ENCODE results near the gene IGSF23.

IGSF23 gene

DNA sequence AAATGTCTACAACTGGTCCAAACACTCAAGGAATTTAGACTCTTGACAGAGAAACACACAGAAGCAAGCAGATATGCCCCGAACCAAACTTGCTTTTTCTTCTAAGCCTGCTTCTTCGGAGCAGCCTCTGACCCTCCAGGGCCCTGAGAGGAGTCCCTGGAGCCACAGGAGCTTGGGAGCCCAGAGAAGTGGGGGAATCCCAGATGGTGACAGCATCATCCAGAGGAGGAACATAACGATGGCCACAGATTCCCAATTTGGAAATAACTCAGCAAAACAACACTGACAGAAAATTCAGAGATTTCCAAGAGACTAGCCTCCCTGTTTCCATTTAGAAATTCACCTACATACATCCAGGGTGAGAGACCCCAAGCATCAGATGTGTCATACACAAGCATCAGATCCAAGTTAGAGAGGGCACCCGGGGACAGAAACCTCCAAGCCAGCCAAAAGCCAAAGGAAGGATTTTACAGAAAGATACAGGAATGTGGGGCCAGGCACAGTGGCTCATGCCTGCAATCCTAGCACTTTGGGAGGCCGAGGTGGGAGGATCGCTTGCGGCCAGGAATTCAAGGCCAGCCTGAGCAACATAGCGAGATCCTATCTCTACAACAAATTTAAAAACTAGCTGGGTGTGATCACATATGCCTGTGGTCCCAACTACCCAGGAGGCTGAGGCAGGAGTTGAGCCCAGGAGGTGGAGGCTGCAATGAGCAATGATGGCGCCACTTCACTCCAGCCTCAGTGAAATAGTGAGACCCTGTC is 28.3 kb downstream of the IGSF23 start:
- DNase-seq (ENCODE audit: low read depth), result no peak

DNA sequence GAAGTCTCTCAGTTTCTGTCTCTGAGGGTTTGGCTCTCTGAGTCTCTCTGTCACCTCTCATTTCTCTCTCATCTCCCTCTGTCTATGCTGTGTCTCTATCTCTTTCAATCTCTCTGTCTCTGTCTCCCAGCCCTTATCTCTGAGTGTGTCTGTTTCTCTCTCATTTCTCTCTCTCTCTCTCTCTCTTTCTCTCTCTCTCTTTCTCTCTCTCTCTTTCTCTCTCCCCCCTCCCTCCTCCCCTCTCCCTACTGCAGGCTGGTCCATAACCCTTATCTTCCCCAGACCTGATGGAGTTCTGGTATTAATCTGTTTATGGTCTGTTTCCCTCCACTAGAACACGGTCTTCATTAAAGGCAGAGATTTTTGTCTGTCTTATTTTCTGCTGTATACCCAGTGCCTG is 29.0 kb downstream of the IGSF23 start:
- no peak for DNase-seq (ENCODE audit: low read depth)

DNA sequence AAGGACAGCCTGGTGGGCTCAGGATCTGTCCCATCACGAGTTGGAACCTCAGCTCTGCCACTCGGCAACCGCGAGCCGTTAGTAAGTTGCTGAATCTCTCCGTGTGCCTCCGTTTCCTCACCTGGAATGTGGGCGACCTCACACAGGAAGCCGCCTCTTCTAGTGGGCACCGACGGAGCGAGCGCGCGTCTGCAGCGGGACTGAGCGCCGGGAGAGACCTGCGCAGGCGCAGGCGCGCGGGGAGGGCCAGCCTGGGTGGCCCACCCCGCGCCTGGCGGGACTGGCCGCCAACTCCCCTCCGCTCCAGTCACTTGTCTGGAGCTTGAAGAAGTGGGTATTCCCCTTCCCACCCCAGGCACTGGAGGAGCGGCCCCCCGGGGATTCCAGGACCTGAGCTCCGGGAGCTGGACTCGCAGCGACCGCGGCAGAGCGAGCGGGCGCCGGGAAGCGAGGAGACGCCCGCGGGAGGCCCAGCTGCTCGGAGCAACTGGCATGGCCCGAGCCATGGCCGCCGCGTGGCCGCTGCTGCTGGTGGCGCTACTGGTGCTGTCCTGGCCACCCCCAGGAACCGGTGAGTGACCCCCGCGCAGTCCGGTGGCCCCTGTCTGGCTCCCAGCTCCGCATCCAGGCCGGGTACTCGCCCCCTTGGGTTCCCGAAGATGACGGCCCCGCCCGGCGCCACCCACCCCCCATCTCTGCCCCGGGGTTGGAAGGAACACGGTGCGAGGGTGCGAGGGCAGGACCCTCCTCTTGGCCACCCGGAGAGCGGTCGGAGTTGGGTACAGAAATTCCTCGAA is 30.4 kb downstream of the IGSF23 start, which contains the start of gene PVR:
TSS of gene PVR (plus strand) at position 306 of the 797 bp plus-strand sequence. CDS start at position 493, 187 bp downstream.
- peak; percentile 72 for DNase-seq (ENCODE audit: low read depth)

DNA sequence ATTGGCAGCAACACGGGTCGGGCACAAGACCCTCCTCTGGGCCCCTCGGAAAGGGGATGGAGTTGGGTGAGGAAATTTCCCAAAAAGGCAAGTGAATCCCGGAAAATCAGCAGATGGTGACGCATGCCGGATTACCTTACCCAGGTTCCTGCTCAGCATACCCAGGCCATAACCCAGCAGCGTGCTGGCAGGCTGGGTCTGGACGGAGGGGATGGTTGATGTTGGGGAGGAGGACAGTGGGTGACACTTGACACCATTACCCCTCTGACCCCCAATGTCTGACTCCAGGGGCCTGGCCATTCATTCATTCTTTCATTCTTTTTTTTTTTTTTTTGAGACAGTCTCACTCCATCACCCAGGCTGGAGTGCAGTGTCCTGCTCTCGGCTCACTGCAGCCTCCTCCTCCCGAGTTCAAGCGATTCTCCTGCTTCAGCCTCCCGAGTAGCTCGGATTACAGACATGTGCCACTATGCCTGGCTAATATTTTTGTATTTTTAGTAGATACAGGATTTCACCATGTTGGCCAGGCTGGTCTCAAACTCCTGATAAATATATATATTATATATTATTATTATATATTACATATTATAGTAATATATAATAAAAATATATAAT is 31.1 kb downstream of the IGSF23 start:
- peak; percentile 33 for DNase-seq (ENCODE audit: low read depth)

DNA sequence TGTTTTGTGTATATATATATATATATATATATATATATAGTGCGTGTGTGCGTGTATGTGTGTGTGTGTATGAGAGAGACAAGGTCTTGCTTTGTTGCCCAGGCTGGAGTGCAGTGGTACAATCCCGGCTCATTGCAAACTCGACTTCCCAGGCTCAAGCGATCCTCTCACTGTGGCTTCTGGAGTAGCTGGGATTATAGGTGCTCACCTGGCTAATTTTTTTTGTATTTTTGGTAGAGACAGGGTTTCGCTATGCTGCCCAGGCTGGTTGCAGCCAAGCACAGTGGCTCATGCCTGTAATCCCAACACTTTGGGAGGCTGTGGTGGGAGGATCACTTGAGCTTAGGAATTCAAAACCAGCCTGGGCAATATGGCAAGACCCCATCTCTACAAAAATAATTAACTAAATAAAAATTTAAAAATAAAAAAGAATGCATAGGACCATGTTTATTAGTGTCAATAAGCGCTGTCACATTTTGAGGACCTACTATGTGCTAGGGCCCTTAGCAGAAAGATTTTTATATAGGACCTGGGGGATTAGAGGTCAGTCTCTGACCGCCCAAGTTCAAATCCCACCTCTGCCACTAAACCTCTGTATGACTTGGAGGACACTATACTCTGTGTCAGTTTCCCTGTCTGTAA is 32.2 kb downstream of the IGSF23 start:
- DNase-seq (ENCODE audit: low read depth), result no peak

DNA sequence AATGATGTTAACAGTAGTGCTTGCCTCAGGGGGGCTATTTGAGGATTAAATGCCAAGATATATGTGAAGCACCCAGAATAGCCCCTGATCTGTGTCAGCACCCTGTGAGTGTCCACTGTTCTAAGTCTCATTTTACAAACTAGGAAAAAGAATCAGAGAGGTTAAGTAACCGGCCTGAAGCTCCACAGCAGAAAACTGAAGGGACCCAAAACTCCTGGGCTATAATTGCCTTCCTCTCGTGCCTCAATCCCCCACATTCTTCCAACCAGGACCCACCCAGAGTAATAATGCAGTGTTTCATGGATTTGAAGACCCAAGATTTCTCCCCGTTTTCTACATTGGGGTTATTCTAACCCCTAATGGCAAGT is 32.7 kb downstream of the IGSF23 start:
- DNase-seq (ENCODE audit: low read depth), result no peak

DNA sequence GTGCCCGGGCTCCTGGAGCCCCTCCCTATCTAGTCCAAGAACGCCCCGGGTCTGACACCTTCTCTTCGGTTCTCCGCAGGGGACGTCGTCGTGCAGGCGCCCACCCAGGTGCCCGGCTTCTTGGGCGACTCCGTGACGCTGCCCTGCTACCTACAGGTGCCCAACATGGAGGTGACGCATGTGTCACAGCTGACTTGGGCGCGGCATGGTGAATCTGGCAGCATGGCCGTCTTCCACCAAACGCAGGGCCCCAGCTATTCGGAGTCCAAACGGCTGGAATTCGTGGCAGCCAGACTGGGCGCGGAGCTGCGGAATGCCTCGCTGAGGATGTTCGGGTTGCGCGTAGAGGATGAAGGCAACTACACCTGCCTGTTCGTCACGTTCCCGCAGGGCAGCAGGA is 33.8 kb downstream of the IGSF23 start:
- DNase-seq (ENCODE audit: low read depth), result no peak

DNA sequence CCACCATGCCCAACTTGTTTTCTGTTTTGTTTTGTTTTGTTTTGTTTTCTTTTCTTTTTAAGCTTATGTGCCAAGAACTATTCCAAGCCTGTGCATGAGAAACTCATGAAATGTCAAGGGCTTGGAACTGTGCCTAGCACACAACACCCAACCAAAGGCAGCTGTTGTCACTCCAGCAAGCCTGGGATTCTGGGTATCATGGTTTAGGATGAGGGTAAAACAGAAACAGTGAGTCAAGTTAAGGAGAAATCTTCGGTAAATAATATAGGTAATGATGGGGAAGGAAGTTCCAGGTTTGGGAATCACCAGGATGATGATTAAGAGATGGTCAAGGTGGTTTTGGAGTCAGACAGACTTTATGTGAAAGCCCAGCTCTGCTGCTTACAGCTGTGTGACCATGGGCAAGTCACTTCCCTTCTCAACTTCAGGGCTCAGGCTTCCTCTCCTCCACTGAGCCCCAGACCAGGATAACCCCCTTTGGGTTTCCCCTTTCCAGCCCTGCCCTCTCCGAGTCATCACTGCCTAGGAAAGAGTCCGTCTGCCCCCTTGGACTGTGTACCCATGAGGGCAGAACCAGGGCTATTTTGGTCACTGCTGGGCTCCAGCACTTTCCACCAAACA is 35.4 kb downstream of the IGSF23 start:
- peak; percentile 65 for DNase-seq (ENCODE audit: low read depth)

DNA sequence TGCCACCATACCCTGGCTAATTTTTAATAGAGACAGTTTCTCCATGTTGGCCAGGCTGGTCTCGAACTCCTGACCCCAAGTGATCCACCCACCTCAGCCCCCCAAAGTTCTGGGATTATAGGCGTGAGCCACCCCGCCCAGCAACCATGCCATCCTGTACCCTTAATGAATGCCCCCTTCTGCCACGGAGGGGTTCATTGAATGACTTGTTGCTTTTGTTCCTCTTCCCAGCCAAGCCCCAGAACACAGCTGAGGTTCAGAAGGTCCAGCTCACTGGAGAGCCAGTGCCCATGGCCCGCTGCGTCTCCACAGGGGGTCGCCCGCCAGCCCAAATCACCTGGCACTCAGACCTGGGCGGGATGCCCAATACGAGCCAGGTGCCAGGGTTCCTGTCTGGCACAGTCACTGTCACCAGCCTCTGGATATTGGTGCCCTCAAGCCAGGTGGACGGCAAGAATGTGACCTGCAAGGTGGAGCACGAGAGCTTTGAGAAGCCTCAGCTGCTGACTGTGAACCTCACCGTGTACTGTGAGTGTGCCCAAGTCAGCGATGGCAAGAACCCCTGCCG is 36.3 kb downstream of the IGSF23 start:
- no peak for DNase-seq (ENCODE audit: low read depth)

DNA sequence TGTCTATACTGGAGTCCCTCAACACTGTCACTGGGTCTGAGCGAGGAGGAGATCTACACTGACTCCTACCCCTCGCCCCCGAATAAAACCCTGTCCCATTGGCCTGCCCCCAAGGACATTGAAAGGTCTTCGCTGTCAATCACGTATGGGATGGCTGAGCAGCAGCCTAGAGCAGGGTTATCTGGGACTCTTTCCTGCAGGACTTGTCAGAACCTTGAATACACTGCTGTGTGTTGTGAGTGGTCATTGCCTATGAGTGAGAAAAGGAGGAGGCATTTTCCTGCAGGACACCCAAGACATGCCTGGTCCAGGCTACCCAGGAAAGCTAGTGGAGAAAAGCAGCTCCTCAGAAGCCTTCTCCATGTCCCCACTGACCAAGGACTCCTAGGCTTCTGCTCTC is 40.0 kb downstream of the IGSF23 start:
- DNase-seq (ENCODE audit: low read depth), result no peak

DNA sequence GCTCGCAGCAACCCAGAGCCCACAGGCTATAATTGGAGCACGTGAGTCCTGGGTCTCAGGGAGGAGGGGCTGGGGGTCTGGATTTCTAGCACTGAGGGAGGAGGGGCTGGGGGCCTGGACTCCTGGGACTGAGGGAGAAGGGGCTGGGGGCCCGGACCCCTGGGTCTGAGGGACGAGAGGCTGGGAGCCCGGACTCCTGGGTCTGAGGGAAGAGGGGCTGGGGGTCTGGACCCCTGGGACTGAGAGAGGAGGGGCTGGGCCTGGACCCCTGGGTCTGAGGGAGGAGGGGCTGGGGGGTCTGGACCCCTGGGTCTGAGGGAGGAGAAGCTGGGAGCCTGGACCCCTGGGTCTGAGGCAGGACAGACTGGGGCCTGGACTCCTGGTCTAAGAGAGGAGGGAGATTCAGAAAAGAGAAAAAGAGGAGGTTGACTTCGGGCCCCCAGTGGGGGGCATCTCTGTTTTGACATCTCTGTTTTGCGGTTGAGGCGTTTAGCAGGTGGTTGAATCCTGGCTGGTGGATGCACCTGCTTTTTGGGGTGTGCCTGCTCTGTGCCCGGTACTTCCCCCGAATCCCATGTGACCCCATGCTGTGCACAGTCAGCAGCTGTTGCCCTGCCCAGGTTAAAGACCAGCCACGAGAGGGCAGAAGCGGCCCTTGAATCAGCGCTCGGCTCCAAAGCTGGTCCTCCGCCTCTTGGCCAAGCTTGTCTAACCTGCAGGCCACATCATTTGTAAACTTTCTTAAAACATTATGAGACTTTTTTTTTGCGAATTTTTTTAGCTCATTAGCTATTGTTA is 40.8 kb downstream of the IGSF23 start:
- peak; percentile 47 for DNase-seq (ENCODE audit: low read depth)

DNA sequence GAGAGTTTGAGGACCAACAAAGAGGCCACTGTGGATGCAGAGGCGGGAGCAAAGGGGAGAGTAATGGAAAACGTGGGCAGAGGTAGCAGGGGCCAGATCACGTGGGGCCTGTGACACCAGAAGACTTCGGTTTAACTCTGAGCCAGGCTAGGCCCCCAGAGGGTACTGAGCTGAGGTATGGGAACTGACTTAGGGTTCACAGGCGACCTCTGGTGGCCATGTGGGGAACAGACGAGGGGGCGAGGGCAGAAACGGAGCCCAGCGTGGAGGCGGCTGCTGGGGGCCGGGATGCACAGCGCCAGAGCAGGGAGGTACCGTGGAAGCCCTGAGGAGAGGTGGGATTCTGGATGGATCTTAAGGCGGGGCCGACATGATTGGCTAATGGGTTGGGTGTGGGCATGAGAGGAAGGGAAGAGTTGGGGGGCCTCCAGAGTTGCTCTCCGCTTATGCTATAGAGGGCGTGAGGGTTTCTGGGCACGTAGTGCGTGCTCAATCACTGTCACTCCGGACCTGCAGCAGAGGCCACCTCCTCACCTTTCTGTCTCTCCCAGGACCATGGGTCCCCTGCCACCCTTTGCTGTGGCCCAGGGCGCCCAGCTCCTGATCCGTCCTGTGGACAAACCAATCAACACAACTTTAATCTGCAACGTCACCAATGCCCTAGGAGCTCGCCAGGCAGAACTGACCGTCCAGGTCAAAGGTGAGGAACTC is 44.0 kb downstream of the IGSF23 start:
- peak; percentile 52 for DNase-seq (ENCODE audit: low read depth)

DNA sequence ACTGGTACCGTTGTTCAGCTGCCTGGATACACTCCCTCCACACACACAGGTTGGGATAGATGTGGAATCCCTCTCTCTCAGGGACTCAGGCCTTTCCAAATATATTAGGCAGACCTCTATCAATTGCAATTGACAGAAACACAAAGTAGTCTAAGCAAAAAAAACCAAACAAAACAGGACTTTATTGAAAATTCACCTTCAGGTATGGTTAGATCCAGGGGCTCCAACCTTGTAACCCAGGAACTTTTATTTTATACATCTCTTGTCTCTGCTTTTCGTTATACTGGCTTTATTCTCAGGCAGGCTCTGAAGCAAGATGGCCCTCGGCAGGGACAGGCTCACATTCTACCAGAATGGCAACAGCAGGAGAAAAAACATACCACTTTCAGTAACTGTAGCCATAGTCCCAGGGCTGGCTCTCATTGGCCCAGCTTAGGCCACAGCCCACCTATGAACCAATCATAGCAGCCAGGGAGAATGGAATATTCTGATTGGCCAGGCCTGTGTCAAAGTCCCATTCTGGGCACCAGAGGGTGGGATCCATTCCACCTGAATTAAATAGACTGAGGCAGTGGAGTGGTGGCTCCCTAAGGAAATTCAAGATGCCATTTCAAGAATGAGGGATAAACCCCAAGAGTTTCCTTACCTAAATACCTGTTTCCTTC is 44.8 kb downstream of the IGSF23 start:
- DNase-seq (ENCODE audit: low read depth), result no peak

DNA sequence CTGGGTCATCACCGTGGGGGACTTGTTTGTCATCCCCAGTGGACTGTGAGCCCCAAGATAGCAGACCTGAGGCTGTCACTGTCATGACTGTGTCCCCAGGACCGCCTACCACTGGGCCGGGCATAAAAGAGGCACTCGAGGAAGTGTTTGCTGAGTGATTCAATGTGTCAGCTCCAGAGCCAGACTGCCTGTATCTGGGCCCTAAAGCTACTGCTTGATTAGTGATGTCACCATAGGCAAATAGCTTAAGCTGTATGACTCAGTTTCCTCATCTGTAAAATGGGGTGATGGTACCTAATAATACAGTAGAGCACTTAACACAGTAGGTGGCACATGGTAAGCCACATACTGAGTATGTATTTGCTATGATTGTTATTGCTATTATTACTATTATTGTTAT is 46.7 kb downstream of the IGSF23 start:
- DNase-seq (ENCODE audit: low read depth), result no peak

DNA sequence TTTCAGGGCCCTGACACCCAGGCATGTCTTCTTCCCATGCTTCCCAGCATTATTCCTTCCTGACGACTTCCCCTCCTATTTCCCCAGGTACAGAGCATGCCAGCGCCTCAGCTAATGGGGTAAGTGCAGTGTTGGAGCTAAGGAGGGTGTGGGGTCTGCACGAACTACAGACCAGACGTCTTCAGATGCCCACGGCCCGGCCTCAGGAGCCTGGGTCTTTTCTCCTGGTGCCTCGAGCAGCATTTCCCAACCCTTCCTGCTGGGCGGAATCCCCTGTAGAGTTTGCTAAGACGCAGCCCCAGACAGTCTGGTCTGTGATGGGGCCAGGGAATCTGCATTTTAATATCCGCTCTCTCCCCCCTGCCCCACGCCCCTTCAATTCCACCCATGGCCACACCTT is 47.8 kb downstream of the IGSF23 start:
- DNase-seq (ENCODE audit: low read depth), result no peak

DNA sequence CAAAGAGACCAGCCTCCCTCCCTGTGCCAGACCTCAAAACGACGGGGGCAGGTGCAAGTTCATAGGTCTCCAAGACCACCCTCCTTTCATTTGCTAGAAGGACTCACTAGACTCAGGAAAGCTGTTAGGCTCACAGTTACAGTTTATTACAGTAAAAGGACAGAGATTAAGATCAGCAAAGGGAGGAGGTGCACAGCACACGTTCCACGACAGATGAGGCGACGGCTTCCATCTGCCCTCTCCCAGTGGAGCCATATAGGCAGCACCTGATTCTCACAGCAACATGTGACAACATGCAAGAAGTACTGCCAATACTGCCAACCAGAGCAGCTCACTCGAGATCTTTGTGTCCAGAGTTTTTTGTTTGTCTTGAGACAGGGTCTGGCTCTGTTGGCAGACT is 48.5 kb downstream of the IGSF23 start:
- no peak for DNase-seq (ENCODE audit: low read depth)

DNA sequence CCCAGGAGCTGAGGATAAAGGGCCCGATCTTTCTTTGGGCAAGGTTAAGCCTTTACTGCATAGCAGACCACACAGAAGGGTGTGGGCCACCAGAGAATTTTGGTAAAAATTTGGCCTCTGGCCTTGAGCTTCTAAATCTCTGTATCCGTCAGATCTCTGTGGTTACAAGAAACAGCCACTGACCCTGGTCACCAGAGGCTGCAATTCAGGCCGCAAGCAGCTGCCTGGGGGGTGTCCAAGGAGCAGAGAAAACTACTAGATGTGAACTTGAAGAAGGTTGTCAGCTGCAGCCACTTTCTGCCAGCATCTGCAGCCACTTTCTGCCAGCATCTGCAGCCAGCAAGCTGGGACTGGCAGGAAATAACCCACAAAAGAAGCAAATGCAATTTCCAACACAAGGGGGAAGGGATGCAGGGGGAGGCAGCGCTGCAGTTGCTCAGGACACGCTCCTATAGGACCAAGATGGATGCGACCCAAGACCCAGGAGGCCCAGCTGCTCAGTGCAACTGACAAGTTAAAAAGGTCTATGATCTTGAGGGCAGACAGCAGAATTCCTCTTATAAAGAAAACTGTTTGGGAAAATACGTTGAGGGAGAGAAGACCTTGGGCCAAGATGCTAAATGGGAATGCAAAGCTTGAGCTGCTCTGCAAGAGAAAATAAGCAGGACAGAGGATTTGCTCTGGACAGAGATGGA is 49.5 kb downstream of the IGSF23 start:
- no peak for DNase-seq (ENCODE audit: low read depth)

DNA sequence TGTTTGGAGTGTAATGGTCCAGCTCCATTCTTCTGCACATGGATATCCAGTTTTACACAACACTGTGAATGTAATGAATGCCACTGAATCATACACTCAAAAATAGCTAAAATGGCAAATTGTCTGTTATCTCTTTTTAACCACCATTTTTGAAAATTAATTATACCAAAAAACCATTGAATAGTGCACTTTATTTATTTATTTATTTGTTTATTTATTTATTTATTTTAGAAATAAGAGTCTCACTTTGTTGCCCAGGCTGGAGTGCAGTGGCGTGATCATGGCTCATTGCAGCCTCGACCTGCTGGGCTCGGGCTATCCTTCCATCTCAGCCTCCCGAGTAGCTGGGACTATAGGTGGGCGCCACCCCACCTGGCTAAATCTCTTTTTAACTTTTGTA is 50.6 kb downstream of the IGSF23 start:
- no peak for DNase-seq (ENCODE audit: low read depth)

DNA sequence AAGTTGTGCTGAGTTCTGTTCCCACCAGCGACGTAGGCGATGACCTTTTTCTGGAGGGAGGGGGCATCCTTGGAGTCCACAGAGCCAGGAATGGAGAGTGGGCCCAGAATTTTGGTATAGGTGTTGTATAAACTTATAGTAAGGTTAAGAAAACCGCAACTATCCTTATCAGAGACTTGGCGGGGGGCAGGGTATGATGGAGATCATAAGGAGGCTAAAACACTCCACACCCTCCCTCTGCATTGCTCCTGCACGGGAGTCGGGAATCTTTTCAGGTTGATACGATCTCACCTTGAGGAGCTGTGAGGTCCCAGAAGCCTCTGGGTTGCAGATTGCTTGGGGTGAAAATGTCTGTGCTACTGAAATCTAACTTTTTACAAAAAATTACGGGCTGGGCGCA is 51.6 kb downstream of the IGSF23 start:
- DNase-seq (ENCODE audit: low read depth), result no peak

All from iris pigment epithelial cell (primary cell).